ENCODE measurements around the gene RGS6. TPM values are rescaled to one million over a fixed set of nuclear protein-coding genes. Genes with fewer than 3 reads are reported as not detected.

Gene RGS6
- total RNA-seq, 1 donor from 2014 or later, result 2.8 TPM

GRCh38 chr14:71891970-71892369 is 40.3 kb upstream of the RGS6 start:
- Mint-ChIP-seq H3K36me3 (ENCODE audit: low read depth) (peaks cover 4% of the 10 kb centered on the region), H3K4me3 (no peak overlapping the region), H3K27me3 (ENCODE audit: low read depth) (no peaks in the 10 kb centered on the region), H3K4me1 (peaks cover 5% of the 10 kb centered on the region), H3K27ac (ENCODE audit: unreplicated experiment) (no peak overlapping the region), H3K9me3 (peaks cover 12% of the 10 kb centered on the region)
- DNase-seq (ENCODE audit: low read depth, low spot score), result no peak
- TF ChIP-seq, protein P1, sequence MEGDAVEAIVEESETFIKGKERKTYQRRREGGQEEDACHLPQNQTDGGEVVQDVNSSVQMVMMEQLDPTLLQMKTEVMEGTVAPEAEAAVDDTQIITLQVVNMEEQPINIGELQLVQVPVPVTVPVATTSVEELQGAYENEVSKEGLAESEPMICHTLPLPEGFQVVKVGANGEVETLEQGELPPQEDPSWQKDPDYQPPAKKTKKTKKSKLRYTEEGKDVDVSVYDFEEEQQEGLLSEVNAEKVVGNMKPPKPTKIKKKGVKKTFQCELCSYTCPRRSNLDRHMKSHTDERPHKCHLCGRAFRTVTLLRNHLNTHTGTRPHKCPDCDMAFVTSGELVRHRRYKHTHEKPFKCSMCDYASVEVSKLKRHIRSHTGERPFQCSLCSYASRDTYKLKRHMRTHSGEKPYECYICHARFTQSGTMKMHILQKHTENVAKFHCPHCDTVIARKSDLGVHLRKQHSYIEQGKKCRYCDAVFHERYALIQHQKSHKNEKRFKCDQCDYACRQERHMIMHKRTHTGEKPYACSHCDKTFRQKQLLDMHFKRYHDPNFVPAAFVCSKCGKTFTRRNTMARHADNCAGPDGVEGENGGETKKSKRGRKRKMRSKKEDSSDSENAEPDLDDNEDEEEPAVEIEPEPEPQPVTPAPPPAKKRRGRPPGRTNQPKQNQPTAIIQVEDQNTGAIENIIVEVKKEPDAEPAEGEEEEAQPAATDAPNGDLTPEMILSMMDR (conservative IDR thresholded peaks at IDR 0.05), result no peak

GRCh38 chr14:71905031-71905430 is 27.2 kb upstream of the RGS6 start:
- Mint-ChIP-seq H3K4me3 (peak overlapping the region; percentile 45), H3K27ac (ENCODE audit: unreplicated experiment) (peak overlapping the region; percentile 95), H3K27me3 (ENCODE audit: low read depth) (peaks cover 3% of the 10 kb centered on the region), H3K9me3 (no peaks in the 10 kb centered on the region), H3K36me3 (ENCODE audit: low read depth) (no peaks in the 10 kb centered on the region), H3K4me1 (peaks cover 20% of the 10 kb centered on the region)
- TF ChIP-seq, protein P1 (conservative IDR thresholded peaks at IDR 0.05), result no peak
- no peak for DNase-seq (ENCODE audit: low read depth, low spot score)

DNA sequence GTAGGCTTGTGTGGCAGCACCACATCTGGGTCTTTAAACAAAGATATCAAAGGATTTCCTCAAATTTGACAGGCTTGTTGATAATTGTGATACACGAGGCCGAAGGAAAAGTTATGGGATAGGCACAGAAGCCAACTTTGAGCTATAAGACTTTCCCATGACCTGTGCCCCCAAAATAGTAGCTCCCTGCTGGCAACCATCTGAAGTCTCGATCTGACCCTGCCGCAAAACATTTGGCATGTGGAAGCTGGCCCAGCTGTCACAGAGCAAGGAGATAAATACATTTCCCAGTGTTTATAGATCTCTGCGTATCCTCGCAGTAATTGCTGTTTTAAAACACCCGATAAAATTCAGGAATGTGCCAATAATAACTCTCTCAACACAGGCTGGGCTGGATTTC is 26.4 kb upstream of the RGS6 start:
- H3K27ac Mint-ChIP-seq (ENCODE audit: unreplicated experiment), result no peak overlapping the region
- H3K9me3 Mint-ChIP-seq, result no peaks in the 10 kb centered on the region
- no peak overlapping the region for H3K4me3 Mint-ChIP-seq
- H3K36me3 Mint-ChIP-seq (ENCODE audit: low read depth), result no peaks in the 10 kb centered on the region
- H3K4me1 Mint-ChIP-seq, result peaks cover 20% of the 10 kb centered on the region
- no peak for DNase-seq (ENCODE audit: low read depth, low spot score)
- H3K27me3 Mint-ChIP-seq (ENCODE audit: low read depth), result peaks cover 3% of the 10 kb centered on the region
- TF ChIP-seq, protein P1 (conservative IDR thresholded peaks at IDR 0.05), result no peak

- TF ChIP-seq, protein P1 (conservative IDR thresholded peaks at IDR 0.05), result no peak
- H3K4me3 Mint-ChIP-seq, result no peak overlapping the region
Observed at GRCh38 chr14:71907793-71908515, 24.3 kb upstream of the RGS6 start.

DNA sequence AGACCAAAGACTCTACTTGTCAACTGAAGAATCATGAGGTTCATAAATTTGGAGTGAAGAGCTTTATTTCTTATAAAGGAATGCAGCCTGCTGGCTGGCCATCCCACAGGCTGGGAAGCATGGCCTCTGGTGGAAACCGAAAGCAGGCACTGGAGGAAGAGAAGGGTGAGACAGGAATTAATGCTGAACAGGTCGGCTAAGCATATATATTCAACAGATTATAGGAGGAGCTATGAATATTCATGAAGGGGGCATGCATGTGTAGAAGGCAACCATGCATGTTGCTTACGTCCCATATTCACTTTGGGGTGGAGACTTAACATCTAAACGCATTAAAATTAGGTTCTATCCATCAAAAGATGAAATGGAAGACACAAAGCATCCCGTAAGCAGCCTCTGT is 20.6 kb upstream of the RGS6 start:
- no peaks in the 10 kb centered on the region for H3K4me1 Mint-ChIP-seq
- DNase-seq (ENCODE audit: low read depth, low spot score), result no peak
- no peak overlapping the region for H3K4me3 Mint-ChIP-seq
- TF ChIP-seq, protein P1 (conservative IDR thresholded peaks at IDR 0.05), result no peak
- peaks cover 3% of the 10 kb centered on the region for H3K27me3 Mint-ChIP-seq (ENCODE audit: low read depth)
- no peaks in the 10 kb centered on the region for H3K9me3 Mint-ChIP-seq
- no peak overlapping the region for H3K27ac Mint-ChIP-seq (ENCODE audit: unreplicated experiment)
- peaks cover 3% of the 10 kb centered on the region for H3K36me3 Mint-ChIP-seq (ENCODE audit: low read depth)

More at GRCh38 chr14:71907793-71908515, 24.3 kb upstream of the RGS6 start:
- H3K36me3 Mint-ChIP-seq (ENCODE audit: low read depth), result no peaks in the 10 kb centered on the region
- no peaks in the 10 kb centered on the region for H3K9me3 Mint-ChIP-seq
- H3K4me1 Mint-ChIP-seq, result peaks cover 20% of the 10 kb centered on the region
- DNase-seq (ENCODE audit: low read depth, low spot score), result no peak
- peaks cover 3% of the 10 kb centered on the region for H3K27me3 Mint-ChIP-seq (ENCODE audit: low read depth)
- no peak overlapping the region for H3K27ac Mint-ChIP-seq (ENCODE audit: unreplicated experiment)

Data from neural crest cell (in vitro differentiated cells).